B cell (primary cell): ENCODE results near the gene TPH2. TPM values are rescaled to one million over a fixed set of nuclear protein-coding genes. Genes with fewer than 3 reads are reported as not detected.

Source experiments
- ATAC-seq: fragments of 200-7000 bp; cut with Tn5 transposase; one replicate; pipeline ENCODE4 v1.10.0; 2021; ENCODE audit warnings: low read depth, mild to moderate bottlenecking, moderate number of reproducible peaks, moderate library complexity
- CTCF ChIA-PET: fragments of 350-600 bp; sonication (Branson Sonifier 250); formaldehyde crosslinking; loops from one replicate; lab custom pipeline; 2021; ENCODE audit warnings: antibody characterized with exemption, inconsistent platforms; lab: Charles Lee
- POLR2A ChIA-PET: fragments of 350-600 bp; sonication (Branson Sonifier 250); formaldehyde crosslinking; loops from one replicate; lab custom pipeline; 2021; ENCODE audit warnings: antibody characterized with exemption; lab: Charles Lee
- DNase-seq: peaks from one replicate; pipeline ENCODE4 v3.0.0; 2013
- H2AFZ ChIP-seq: 2 replicates; pipeline ENCODE4 v1.6.1; 2012; ENCODE audit warnings: mild to moderate bottlenecking, low read depth, low read length; ENCODE audit not compliant: insufficient read depth, poor library complexity, severe bottlenecking
- H3K27ac ChIP-seq, 2 donors: 1 replicate in 1 of 2; 2 replicates in 1 of 2; pipeline ENCODE4 v1.5.1; 2012 to 2013; ENCODE audit warnings: low read length in 2 of 2, mild to moderate bottlenecking in 2 of 2, moderate library complexity in 1 of 2
- H3K27me3 ChIP-seq, 4 experiments: fragments of 200-600 bp in 1 of 4; sonication (generic) in 1 of 4; replicated peaks in 1 of 4; 1 replicate in 2 of 4; 2 replicates in 2 of 4; pipeline versions ENCODE4 v1.6.1 to v1.7.0; 2013 to 2016; ENCODE audit warnings: low read length in 3 of 4, mild to moderate bottlenecking in 2 of 4, mixed read lengths in 1 of 4, moderate library complexity in 1 of 4; ENCODE audit not compliant: insufficient read depth in 4 of 4, control insufficient read depth in 3 of 4; ENCODE audit errors: control extremely low read depth in 1 of 4
- H3K36me3 ChIP-seq, 2 experiments: replicated peaks in 1 of 2; 1 replicate in 1 of 2; 2 replicates in 1 of 2; pipeline versions ENCODE4 v1.6.1 to v1.7.1; 2013; ENCODE audit warnings: low read length in 1 of 2; ENCODE audit not compliant: insufficient read depth in 2 of 2, control insufficient read depth in 1 of 2; ENCODE audit errors: control extremely low read depth in 1 of 2, extremely low read depth in 1 of 2
- H3K4me1 ChIP-seq, 2 donors: fragments of 200-600 bp in 1 of 2; sonication (generic) in 1 of 2; 1 replicate in 1 of 2; 2 replicates in 1 of 2; pipeline versions ENCODE4 v1.5.1 to v1.6.1; 2013 to 2017; ENCODE audit warnings: low read length in 2 of 2; ENCODE audit not compliant: control insufficient read depth in 2 of 2, insufficient read depth in 2 of 2
- H3K4me2 ChIP-seq: replicated peaks from 2 replicates; pipeline ENCODE3; 2012; ENCODE audit warnings: mild to moderate bottlenecking, low read depth, low read length; ENCODE audit not compliant: poor library complexity, severe bottlenecking
- H3K4me3 ChIP-seq, 5 experiments: fragments of 200-600 bp in 1 of 5; sonication (generic) in 1 of 5; 1 replicate in 3 of 5; 2 replicates in 2 of 5; pipeline versions ENCODE4 v1.5.1 to v1.7.0; 2011 to 2016; ENCODE audit warnings: low read length in 4 of 5, mild to moderate bottlenecking in 4 of 5, low read depth in 2 of 5, control low read depth in 1 of 5, moderate library complexity in 1 of 5; ENCODE audit not compliant: insufficient read depth in 1 of 5; ENCODE audit errors: control extremely low read depth in 1 of 5, extremely low read depth in 1 of 5
- H3K79me2 ChIP-seq: fragments of 200-600 bp; sonication (generic); one replicate; pipeline ENCODE4 v1.6.0; 2016; ENCODE audit warnings: low read length; ENCODE audit not compliant: control insufficient read depth, insufficient read depth
- H3K9ac ChIP-seq: fragments of 200-600 bp; sonication (generic); 2 replicates; pipeline ENCODE4 v1.6.1; 2017; ENCODE audit warnings: mild to moderate bottlenecking, low read length, moderate library complexity
- H3K9me3 ChIP-seq, 3 donors: one replicate each; pipeline versions ENCODE4 v1.6.1 to v1.7.1; 2013; ENCODE audit warnings: low read length in 2 of 3; ENCODE audit not compliant: control insufficient read depth in 2 of 3, insufficient read depth in 1 of 3; ENCODE audit errors: control extremely low read depth in 1 of 3
- H4K20me1 ChIP-seq: 2 replicates; pipeline ENCODE4 v1.6.0; 2012; ENCODE audit warnings: mild to moderate bottlenecking, low read length; ENCODE audit not compliant: insufficient read depth, control insufficient read depth, poor library complexity, severe bottlenecking
- H3K27ac Mint-ChIP-seq: one replicate; pipeline ENCODE4 v1.8.0; 2021; ENCODE audit warnings: mixed read lengths
- H3K27me3 Mint-ChIP-seq: one replicate; pipeline ENCODE4 v1.8.0; 2021; ENCODE audit warnings: mixed read lengths
- H3K4me1 Mint-ChIP-seq: one replicate; pipeline ENCODE4 v1.8.0; 2021; ENCODE audit warnings: mixed read lengths
- H3K4me3 Mint-ChIP-seq: one replicate; pipeline ENCODE4 v1.8.0; 2021; ENCODE audit warnings: mixed read lengths
- H3K9me3 Mint-ChIP-seq: one replicate; pipeline ENCODE4 v1.8.0; 2022; ENCODE audit warnings: mixed read lengths; ENCODE audit not compliant: insufficient read depth
- EZH2 ChIP-seq: IDR thresholded peaks from 2 replicates; pipeline ENCODE4 v1.6.1; 2012; ENCODE audit warnings: borderline replicate concordance, low read depth, mild to moderate bottlenecking, moderate library complexity, low read length; ENCODE audit not compliant: insufficient read depth, poor library complexity, severe bottlenecking
- WGBS: methylation state at CpG from one replicate; pipeline ENCODE4 v1.1.5; 2013; ENCODE audit warnings: missing lambda C conversion rate; ENCODE audit not compliant: insufficient coverage; 5-methylcytosine and 5-hydroxymethylcytosine counted together
- intact Hi-C: fragments of 100-400 bp; cut with micrococcal nuclease; formaldehyde crosslinking; loops from one replicate; pipeline ENCODE4 v1.10.0; 2022
- polyA plus RNA-seq: library from polyadenylated mRNA; depleted of rRNA; stranded (reverse); fragments of >200 nt; gene quantifications from 2 replicates; pipeline ENCODE4 v1.2.3, GENCODE V29; 2012
- total RNA-seq, 2 donors: library from RNA; stranded (reverse); fragments of 120-200 nt in 1 of 2; gene quantifications; 1 replicate in 1 of 2; 2 replicates in 1 of 2; pipeline versions ENCODE4 v1.2.3 to v1.2.4, GENCODE V29; 2013 to 2022
- TF ChIP-seq, protein P1 (sequence below): fragments of 200-600 bp; IDR thresholded peaks from one replicate; pipeline ENCODE4 v1.8.0; 2022; ENCODE audit warnings: antibody characterized with exemption, mild to moderate bottlenecking

Gene TPH2
- total and polyA plus RNA-seq, 2 donors (not counting 1 experiment from before 2014, with no cell fraction given) = not detected

DNA sequence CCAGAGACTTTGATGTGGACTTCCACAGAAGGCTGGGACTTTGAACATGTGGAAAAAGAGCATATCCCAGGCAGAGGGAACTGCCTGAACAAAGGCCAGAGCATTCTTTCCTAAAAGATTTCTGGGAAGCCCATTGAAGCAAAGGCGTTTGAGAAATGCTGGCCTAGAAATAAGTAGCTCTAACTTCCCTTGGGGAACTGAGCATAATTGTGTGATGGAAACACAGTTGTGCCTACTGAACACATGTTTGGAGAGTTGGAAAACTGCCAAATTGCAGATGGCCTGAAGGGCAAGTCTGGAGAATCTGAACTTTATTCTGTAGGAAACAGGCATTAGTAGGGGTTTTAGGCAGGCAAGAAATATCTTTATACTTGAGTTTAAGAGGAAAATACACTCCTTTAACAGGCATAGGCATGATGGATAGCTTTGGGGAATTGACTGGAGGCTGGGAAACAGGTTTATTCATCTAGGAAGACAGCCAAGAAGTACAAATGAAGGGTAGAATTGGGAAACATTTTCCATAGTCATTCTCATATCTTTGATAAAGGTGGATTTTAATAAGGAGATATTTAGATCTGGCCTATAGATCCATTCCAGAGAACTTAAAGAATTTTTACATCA is 134.1 kb downstream of the TPH2 start:
- WGBS = 58% methylated on average over 1 of the region's 1 CpG
- POLR2A ChIA-PET = no interaction called here
- CTCF ChIA-PET = no interaction called here
- ATAC-seq (no peak), DNase-seq (no peak)
- intact Hi-C loops = no loop called here
- Histone ChIP-seq H3K27ac (no peak overlapping the region), H3K4me3 (no peak overlapping the region), H3K4me1 (no peaks in the 10 kb centered on the region), H3K9ac (no peak overlapping the region), H3K4me2 (no peak overlapping the region), H3K79me2 (no peaks in the 10 kb centered on the region), H2AFZ (no peak overlapping the region), H3K27me3 (no peaks in the 10 kb centered on the region), H3K9me3 (peaks cover 1 to 9% (median 3%) of the 10 kb centered on the region in 3 donors), H3K36me3 (no peaks in the 10 kb centered on the region), H4K20me1 (no peaks in the 10 kb centered on the region)
- Mint-ChIP-seq H3K4me3 (no peak overlapping the region), H3K27ac (no peak overlapping the region), H3K4me1 (no peaks in the 10 kb centered on the region), H3K9me3 (peaks cover 6% of the 10 kb centered on the region), H3K27me3 (no peaks in the 10 kb centered on the region)
- TF ChIP-seq, protein P1, sequence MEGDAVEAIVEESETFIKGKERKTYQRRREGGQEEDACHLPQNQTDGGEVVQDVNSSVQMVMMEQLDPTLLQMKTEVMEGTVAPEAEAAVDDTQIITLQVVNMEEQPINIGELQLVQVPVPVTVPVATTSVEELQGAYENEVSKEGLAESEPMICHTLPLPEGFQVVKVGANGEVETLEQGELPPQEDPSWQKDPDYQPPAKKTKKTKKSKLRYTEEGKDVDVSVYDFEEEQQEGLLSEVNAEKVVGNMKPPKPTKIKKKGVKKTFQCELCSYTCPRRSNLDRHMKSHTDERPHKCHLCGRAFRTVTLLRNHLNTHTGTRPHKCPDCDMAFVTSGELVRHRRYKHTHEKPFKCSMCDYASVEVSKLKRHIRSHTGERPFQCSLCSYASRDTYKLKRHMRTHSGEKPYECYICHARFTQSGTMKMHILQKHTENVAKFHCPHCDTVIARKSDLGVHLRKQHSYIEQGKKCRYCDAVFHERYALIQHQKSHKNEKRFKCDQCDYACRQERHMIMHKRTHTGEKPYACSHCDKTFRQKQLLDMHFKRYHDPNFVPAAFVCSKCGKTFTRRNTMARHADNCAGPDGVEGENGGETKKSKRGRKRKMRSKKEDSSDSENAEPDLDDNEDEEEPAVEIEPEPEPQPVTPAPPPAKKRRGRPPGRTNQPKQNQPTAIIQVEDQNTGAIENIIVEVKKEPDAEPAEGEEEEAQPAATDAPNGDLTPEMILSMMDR = no peak
- no peak for TF ChIP-seq EZH2

DNA sequence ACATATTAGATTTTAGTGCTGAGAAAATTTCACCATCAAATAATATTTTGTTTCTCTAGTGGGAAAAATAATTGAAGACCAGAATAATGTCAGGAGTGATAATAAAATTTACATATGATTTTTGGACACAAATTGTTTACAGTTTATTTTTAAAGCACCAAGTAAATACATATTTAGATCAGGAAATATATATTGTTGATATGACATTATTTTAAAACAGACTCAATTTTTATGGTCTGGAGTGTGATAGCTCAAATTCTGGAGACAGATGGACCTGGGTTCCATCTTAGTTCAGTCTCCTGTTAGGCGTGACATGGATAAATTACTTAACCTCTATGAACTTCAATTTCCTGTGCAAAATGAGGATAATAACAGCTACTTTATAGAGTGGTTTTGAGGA is 135.4 kb downstream of the TPH2 start:
- H3K27me3 ChIP-seq = no peaks in the 10 kb centered on the region
- no peak overlapping the region for H3K4me2 ChIP-seq
- H3K9me3 ChIP-seq = peaks cover 1 to 9% (median 3%) of the 10 kb centered on the region in 3 donors
- intact Hi-C loops = no loop called here
- no peaks in the 10 kb centered on the region for H3K79me2 ChIP-seq
- TF ChIP-seq, protein P1 = no peak
- TF ChIP-seq EZH2 = no peak
- Mint-ChIP-seq H3K4me1 (no peaks in the 10 kb centered on the region), H3K4me3 (no peak overlapping the region), H3K27ac (no peak overlapping the region), H3K27me3 (no peaks in the 10 kb centered on the region), H3K9me3 (peaks cover 6% of the 10 kb centered on the region)
- no peaks in the 10 kb centered on the region for H3K4me1 ChIP-seq
- no peak overlapping the region for H3K27ac ChIP-seq
- WGBS = no CpG with 5 or more reads among the region's 1 CpG
- no peak for ATAC-seq
- no peak for DNase-seq
- ChIA-PET POLR2A (no interaction called here), CTCF (no interaction called here)
- no peaks in the 10 kb centered on the region for H4K20me1 ChIP-seq
- no peak overlapping the region for H3K4me3 ChIP-seq
- H3K36me3 ChIP-seq = no peaks in the 10 kb centered on the region
- H3K9ac ChIP-seq = no peak overlapping the region
- no peak overlapping the region for H2AFZ ChIP-seq
